Measurements from ENCODE around the gene HNRNPF. TPM values are rescaled to one million over a fixed set of nuclear protein-coding genes. Genes with fewer than 3 reads are reported as not detected.

HNRNPF gene
- total RNA-seq, 1 experiment from 2014 or later: 333 TPM

GRCh38 chr10:43390759-43391158 is 18.2 kb downstream of the HNRNPF start:
- intact Hi-C loops (cut with micrococcal nuclease): no loop called here
- Histone ChIP-seq H3K9me2 (ENCODE audit: insufficient read depth) (no peaks in the 10 kb centered on the region), H3K36me3 (ENCODE audit: control insufficient read depth in 1 of 2, insufficient read depth in 2 of 2, low read length in 2 of 2) (peaks cover 68 to 97% of the 10 kb centered on the region in 2 experiments), H3K9ac (ENCODE audit: low read length) (no peak overlapping the region), H3K27ac (ENCODE audit: low read depth, low read length) (no peak overlapping the region), H3K79me2 (ENCODE audit: insufficient read depth, low read length) (peaks cover 98% of the 10 kb centered on the region), H2AFZ (ENCODE audit: low read depth, low read length, poor library complexity, severe bottlenecking) (no peak overlapping the region), H3K27me3 (ENCODE audit: insufficient read depth, low read length) (no peaks in the 10 kb centered on the region), H3K4me2 (ENCODE audit: low read length) (no peak overlapping the region), H3K4me1 (ENCODE audit: control insufficient read depth in 1 of 2, insufficient read depth in 2 of 2, low read length in 2 of 2) (peaks cover 2 to 8% of the 10 kb centered on the region in 2 experiments; a peak in 3 of 4 replicates), H4K20me1 (ENCODE audit: insufficient read depth) (peaks cover 51% of the 10 kb centered on the region; the same call in 1 of the 2 replicates), H3K9me3 (ENCODE audit: control insufficient read depth in 1 of 2, insufficient read depth in 1 of 2, low read depth in 1 of 2, low read length in 2 of 2) (no peaks in the 10 kb centered on the region), H3K4me3 (replicated peaks in 1 of 2; ENCODE audit: low read depth in 1 of 2, low read length in 2 of 2) (no peak overlapping the region)
- TF ChIP-seq CBX3 (IDR thresholded peaks at IDR 0.05; ENCODE audit: low read depth): no peak
- no peak for TF ChIP-seq YY1 (IDR thresholded peaks at IDR 0.05; ENCODE audit: extremely low read depth, insufficient replicate concordance, low read depth, low read length)
- peak; percentile 64 for TF ChIP-seq RAD21 (IDR thresholded peaks at IDR 0.05; ENCODE audit: low read depth)
- no peak for TF ChIP-seq EZH2phosphoT487 (IDR thresholded peaks at IDR 0.05; ENCODE audit: borderline replicate concordance)
- TF ChIP-seq ELF1 (IDR thresholded peaks at IDR 0.05; ENCODE audit: borderline replicate concordance, low read depth): no peak
- peak; percentile 56 to 66 (median 60) for TF ChIP-seq CTCF (IDR thresholded peaks at IDR 0.05 in 2 of 3, conservative IDR thresholded peaks at IDR 0.05 in 1 of 3; ENCODE audit: borderline replicate concordance in 1 of 3, insufficient read depth in 1 of 3, low read depth in 2 of 3, low read length in 2 of 3)
- no peak for TF ChIP-seq ZFX (IDR thresholded peaks at IDR 0.05)
- TF ChIP-seq EZH2 (IDR thresholded peaks at IDR 0.05): no peak
- no peak for TF ChIP-seq ZBTB33 (IDR thresholded peaks at IDR 0.05; ENCODE audit: extremely low read depth, insufficient replicate concordance, low read length)
- TF ChIP-seq SP1 (IDR thresholded peaks at IDR 0.05; ENCODE audit: low read depth): no peak
- no peak for TF ChIP-seq FOSL1 (IDR thresholded peaks at IDR 0.05; ENCODE audit: low read depth)
- no peak for TF ChIP-seq REST (IDR thresholded peaks at IDR 0.05; ENCODE audit: low read depth)
- no peak for TF ChIP-seq SIN3A (IDR thresholded peaks at IDR 0.05; ENCODE audit: low read depth)
- no peak for TF ChIP-seq JUND (IDR thresholded peaks at IDR 0.05)
- TF ChIP-seq CEBPB (IDR thresholded peaks at IDR 0.05; ENCODE audit: low read depth): no peak
- TF ChIP-seq TCF7L2 (IDR thresholded peaks at IDR 0.05; ENCODE audit: borderline replicate concordance, extremely low read depth, insufficient read depth, insufficient read length): no peak
- no peak for TF ChIP-seq SRF (IDR thresholded peaks at IDR 0.05; ENCODE audit: low read depth)
- ATAC-seq: peak; percentile 80
- no peak for DNase-seq (ENCODE audit: low read depth, low spot score)
- ChIA-PET POLR2A (interaction anchor here (1.4 kb wide), 1 partner anchor 10 kb away, joined by 4 read pairs; no protein-coding TSS in a partner anchor), RAD21 (ENCODE audit: low non-redundant PET in 1 of 2, low total read pairs in 2 of 2, uncharacterized antibody in 2 of 2, unreplicated experiment in 2 of 2) (no interaction called here), CTCF (interaction anchor here (0.8 to 1.0 kb wide), 3 partner anchors 10 to 96 kb away, joined by 3 to 7 read pairs (median 3); no protein-coding TSS in a partner anchor)
- BruUV-seq (replicated peaks): no TSS peak
